Measurements from ENCODE around the gene MEIS1.

MEIS1 gene

DNA sequence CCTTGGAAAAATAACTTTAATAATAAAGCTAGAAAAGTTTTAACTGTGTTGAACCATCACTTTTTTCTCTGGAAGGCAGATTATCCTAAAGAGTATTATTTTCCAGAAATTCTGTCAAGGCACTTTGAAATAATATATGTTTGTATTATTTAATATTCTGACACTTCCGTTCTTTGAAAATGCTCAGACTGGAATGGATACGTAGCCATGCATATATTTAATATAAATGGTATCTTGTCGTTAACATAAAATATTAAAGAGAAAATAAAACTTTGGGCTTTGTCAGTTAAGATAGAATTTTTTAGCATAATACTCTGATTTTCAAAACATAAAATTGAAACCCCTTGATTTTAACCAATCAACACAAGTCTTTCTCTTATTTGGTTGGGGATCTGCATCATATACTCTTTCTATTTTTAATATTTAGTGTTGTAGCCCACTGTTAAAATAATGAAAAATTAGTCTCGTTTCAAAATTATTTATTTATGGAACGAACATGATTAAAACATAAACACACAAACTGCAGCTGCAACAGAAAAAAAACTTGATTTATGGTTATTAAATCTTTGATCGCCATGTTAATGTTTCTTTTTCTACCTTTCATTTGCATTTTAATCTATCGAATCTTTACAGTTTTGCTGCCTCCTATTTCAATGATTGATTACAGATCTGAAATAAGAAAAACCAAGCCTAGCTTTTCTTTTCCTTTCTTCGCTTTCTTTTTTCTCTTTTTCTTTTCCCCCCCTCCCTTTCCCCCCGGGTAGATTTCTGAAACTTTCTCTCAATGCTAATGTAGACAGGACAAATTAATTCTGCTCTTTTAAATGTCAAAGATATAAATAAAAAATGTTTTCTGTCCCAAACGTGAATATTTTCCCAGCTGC lies 145.5 kb downstream of the MEIS1 start:
- no peak for DNase-seq (ENCODE audit: low read depth)

DNA sequence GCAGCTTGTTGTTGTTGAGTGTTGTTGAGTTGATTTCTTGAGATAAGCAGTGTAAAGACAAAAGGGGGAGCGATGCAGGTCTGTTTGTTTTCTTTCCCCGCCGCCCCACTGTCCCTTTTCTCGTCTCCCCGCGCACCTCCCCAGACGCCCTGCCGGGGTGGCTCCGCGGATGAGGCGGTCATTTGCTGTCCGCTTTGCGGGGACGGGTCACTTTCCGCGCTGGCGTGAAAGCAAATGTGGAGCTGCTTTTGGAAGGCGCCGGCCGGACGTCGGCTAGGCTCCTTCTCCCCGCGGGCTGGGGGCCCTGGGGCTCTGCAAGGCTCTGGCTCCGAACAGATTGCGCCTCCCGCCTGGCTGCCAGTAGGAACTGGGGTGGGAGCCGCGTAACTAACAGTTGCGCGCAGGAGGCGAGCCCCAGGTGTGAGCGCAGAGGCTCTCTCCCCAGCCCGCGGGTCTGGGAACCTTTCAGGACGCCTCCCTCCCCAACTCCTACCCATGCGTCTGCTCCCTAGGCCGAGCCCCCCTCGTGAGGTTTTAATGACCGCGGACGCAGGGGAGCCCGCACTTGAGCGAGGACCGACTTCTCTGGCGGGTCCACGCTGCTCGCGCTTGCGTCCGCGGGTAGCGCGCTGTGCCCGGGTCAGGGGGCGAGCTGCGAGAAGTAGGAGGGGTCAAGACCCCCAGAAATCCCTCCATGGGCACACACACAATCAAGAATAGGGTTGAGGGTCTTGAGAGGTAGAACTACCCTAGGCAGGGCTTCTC lies 146.6 kb downstream of the MEIS1 start:
- peak; percentile 46 for DNase-seq (ENCODE audit: low read depth)

DNA sequence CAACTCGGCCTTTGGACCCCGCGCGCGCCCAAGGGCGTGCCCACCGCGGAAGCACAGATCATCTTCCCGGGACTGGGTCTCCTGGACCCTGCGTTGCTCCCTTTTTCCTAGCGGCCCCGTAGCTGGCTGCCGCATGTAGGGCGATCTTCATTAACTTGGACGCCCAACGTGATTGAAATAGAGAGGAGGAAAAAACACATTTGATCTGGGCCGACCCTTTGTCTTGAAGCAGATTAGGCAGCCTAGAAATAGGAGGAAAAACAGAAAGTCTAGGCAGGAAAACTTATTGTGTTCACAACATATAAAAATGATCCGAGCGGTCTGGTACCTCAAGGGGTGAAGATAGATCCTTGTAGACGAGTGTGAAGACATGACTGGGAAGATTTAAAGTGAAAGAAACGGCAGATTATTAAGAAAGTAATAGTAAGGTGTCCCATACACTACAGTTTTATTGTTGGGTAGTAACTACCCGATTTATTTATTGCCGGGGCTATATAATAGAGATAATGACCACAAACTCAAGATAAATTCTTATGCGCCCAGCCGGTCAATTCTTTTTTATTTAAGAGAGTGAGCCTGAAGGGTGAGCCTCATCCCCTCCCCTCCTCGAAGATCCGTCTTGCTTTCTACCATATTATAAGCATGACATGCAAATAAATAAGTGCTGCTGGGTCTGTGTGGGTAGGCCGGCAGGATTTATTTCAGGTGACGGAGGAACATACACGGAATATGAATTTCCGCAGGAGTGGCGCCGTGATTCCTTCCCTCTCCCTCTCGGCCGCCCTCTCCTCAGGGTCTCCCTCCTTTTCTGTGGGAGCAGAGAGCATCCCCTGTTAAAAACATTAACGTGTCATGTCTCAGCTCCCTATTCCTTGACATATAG lies 147.4 kb downstream of the MEIS1 start:
- no peak for DNase-seq (ENCODE audit: low read depth)

DNA sequence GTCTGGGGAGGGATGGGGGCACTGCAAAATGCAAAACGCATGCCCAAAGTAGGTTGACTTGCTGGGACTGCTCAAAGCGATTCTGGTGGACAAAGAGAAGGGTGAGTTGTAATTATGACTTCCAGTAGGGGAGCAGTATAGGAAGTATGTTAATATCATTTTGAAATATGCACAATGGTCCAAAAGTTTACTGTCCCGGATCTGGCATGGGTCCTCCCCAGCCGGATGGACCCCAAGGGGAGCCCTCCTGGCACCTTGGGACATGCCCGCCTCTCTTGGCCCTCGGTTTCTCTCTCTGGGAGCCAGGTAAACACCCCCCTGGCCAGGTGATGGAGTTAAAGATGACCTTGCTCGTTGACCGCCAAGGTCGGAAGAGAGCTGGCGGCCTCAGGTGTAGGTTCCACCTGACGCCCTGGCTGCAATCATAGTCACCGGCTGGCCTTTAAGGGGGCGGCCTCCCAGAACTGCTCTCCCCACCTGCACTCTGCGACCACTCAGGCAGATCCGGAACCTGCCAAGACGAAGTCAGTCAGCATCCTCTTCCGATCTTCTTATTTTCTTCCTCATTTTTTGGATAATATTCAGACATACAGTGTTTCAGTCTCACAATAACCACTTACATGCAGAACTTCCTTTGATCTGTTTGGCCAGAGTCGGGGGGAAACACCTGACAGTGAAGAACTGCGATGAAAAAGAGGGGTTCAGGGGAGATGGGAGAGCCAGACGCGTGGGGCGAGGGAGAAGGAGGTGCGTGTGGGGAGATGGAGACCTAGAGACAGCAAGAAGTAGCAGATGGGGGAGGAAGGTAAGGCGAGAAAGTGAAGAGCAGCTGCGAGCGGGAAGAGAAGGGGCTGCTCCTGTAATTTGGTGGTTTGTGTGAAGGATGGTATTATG lies 148.3 kb downstream of the MEIS1 start:
- DNase-seq (ENCODE audit: low read depth): no peak

DNA sequence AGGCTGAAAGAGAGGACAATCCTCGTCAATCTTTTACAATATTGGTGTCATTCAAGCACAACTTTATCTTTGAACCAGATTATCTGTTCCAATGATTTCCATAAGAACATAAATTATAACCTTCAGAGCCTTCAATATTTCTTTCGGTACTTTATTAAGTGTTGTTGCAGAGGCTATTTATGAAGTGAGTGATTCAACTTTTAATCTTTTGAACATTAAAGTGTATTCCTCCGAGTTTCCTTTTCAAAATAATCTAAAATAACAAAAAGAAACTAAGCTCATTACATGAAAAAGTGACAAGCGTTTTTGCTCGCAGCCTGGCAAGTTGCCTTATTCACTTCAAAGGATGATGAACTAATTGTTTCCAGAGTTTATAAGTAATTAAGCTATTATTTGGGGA lies 149.0 kb downstream of the MEIS1 start:
- DNase-seq (ENCODE audit: low read depth): no peak

DNA sequence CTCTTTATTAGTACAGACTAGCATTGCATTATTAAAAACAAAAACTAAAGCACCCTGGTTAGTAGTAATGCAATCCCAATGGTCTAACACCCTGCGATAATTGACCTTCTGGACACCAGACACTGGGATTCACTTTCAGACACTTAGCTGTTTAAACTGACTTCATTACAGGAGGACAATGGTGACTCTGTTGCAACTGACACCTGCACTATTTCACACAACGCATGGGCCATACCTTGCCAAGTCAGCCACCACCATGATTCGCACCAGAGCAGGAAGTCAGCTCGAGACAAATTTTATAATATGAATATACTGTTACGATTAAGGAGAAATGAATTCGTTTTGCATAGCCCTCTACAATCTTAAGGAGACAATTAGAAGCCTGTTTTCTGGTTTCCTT lies 150.7 kb downstream of the MEIS1 start:
- DNase-seq (ENCODE audit: low read depth): no peak

DNA sequence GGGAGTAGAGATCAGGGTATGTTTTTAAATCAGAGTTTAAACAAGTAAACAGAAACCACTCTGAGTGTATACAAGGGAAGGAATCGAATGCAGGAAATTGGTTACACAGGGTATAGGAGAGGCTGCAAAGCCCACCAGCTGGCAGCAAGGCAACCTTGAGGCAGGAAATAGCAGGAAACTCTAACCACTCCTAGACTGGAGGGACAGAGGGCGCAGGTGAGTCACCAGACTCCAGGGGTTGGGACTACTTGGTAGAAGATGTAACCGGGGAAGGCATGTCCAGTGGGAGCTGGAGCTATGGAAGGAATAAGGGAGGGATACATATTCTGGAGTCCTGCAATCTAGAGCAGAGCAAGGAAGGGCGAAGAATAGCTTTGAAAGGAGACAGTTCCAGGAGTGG lies 152.3 kb downstream of the MEIS1 start:
- peak; percentile 35 for DNase-seq (ENCODE audit: low read depth)

DNA sequence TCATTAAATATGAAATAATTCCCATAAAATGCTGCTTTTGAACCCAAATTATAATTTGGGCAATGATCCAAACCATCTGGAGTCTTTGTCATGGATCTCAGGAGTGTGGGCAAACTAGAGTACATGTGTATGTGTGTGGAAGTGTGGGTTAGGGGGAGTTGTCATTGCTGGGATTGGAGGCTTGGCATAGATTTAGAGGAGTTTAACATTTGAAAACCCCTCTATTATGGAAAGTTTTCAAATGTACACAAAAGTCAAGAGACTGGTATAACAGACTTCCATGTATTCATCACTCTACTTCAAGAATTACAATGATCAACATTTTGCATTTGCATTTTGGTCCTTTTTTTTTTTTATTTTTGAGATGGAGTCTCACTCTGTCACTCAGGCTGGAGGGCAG lies 159.1 kb downstream of the MEIS1 start:
- DNase-seq (ENCODE audit: low read depth): no peak

DNA sequence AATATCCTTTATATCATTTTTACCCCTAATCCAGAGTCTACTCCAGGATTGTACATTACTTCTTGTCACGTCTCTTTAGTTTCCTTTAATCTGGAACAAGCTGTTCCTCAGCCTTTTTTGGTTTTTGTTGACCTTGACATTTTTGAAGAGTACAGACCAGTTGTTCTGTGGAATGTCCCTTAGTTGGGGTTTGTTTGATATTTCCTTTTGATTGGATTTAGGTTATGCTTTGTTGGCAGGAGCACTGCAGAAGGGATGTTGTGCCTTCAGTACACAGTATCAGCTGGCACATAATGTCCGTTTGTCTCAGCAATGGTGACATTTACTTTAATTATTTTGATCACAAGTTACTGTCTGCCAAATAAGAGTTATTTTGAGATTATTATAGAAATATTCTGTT lies 160.6 kb downstream of the MEIS1 start:
- DNase-seq (ENCODE audit: low read depth): no peak

DNA sequence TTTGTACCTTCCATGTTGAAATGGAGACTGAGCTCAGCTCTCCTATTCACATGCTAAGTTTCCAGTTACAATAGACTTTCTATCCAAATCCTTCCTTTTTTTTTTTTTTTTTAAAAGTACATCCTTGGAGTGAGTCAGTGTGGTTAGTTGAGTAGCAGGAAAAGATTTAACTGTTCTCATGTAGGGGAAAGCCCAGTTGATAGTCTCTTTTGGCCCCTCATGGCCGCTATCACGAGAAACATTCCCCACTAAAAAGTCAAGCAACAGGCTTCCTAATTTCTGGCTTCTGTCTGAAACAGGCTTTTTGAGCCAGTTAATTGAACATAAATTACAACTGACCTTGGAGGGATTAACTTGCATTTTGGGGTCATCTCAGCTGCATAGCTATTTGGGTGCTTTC lies 161.3 kb downstream of the MEIS1 start:
- peak; percentile 78 for DNase-seq (ENCODE audit: low read depth)

DNA sequence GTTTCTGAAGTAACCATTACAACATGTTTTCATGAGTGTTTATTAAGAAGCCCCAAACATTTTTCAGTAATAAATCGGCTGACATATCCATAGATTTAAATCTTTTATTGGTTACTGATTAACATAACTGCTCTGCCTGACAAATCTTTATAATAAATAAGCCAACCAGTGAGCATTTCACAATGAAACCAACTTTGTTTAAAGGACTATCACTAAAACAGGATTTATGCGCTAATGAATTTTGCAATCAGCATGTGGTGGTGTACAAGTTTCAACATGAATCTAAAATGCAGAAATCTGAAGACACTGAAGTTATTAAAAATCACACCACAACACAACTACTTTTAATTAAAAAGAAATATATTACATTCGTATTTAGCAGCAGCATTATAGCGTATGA lies 166.7 kb downstream of the MEIS1 start:
- DNase-seq (ENCODE audit: low read depth): peak; percentile 75

DNA sequence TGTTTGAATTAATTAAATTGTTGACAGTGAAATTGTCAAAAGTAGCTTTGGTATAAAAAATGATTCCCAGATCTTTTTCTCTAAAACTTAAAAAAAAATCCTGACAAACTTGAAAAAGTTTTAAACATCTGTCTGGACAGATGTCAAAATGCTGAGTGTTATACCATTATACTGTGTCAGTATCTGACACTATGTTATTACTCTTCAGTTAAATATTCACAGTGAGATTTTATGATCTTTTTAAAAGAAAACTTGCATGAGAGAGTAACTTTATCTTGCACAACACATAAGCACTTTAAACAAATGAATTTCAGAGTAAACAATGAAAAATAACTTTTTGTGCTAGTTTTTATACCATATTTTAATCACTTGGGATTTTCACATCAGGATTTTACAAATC lies 167.4 kb downstream of the MEIS1 start:
- DNase-seq (ENCODE audit: low read depth): no peak

DNA sequence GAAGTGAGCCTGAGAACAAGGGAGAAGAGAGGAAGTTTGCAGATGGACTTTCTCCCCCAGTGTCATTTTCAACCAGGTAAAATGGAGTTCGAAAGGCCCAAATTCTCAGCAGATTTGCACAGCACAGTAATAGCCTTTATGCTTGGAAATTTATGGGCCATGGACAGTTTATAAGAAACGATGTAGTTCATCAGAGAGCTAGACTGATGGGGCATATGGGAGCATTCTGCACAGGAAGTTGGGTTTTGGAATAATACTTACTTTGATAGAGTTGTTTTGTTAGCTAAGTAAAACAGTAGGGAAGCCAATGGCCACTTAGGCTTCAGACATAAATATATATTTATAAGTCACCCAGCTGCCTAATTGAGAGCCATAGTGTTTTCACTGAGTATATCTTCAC lies 169.4 kb downstream of the MEIS1 start:
- no peak for DNase-seq (ENCODE audit: low read depth)

DNA sequence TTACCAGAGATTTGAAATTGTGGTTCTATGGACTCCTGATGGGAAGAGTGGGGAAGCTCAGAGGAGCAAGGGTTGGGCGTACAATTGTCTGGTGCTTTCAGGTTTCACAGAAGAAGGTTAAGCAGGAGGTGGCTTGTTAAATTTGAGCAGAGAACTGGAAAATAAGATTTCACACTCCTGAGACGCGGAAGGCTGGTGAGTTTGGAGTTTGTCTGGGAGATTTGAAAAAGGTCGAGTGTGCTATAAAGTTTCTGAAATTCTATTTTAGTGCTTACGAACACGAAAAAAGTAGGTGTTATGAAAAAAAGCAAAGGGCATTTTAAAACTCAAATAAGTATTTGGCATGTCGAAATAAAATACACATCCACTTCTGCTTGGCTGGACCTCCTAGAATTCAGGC lies 170.1 kb downstream of the MEIS1 start:
- no peak for DNase-seq (ENCODE audit: low read depth)

DNA sequence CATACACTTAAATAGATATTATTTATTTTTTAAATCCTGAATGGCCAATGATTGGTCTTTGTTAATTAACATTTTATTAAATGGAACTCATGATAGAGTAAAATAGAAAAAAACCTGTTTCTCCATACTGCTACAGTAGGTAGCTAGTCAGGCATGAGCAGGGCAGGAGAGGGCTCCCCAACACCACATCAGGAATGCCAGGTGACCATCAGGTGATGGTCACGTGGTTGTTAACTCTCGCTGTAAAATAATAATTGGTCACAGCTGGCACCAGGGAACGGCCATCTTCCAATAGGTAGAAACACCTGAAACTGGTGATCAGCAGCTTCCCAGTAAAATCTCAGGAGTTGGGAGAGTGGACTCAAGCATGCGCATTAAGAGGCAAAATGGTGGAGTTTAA lies 172.2 kb downstream of the MEIS1 start:
- DNase-seq (ENCODE audit: low read depth): no peak
